HL-60 (cell line): ENCODE measurements around the gene CAPZA1.

Experiments
- POLR2AphosphoS5 ChIP-seq: IDR thresholded peaks from 2 replicates; pipeline ENCODE4 v1.6.1; 2012; ENCODE audit warnings: low read depth
- TF ChIP-seq, protein P1 (sequence below): IDR thresholded peaks from one replicate; pipeline ENCODE4 v1.5.1; 2011; ENCODE audit warnings: low read length, control low read depth, inconsistent platforms; ENCODE audit not compliant: insufficient read depth
- TF ChIP-seq, protein P2 (sequence below): IDR thresholded peaks from 2 replicates; pipeline ENCODE4 v1.6.1; 2012; ENCODE audit warnings: low read depth; ENCODE audit not compliant: insufficient replicate concordance

DNA sequence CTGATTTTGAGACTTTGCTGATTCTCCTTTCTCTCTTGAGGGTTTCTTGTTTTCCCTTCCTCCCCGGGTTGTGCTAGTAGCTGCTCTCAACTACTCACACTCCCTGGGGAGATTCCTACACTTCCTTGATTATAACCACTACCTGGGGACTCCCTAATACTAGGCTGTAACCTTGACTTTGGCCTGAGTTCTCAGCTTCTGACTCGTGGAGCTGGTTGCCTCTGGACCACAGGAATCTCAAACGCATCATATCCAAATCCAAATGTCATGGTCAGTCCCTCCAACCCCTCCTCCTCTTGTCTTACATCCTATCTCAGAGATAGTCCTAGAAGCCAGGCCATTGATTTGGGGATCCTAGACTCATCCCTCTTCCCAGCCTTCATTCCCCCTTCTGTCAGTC, 66.8 kb downstream of the CAPZA1 start:
- TF ChIP-seq, protein P1, sequence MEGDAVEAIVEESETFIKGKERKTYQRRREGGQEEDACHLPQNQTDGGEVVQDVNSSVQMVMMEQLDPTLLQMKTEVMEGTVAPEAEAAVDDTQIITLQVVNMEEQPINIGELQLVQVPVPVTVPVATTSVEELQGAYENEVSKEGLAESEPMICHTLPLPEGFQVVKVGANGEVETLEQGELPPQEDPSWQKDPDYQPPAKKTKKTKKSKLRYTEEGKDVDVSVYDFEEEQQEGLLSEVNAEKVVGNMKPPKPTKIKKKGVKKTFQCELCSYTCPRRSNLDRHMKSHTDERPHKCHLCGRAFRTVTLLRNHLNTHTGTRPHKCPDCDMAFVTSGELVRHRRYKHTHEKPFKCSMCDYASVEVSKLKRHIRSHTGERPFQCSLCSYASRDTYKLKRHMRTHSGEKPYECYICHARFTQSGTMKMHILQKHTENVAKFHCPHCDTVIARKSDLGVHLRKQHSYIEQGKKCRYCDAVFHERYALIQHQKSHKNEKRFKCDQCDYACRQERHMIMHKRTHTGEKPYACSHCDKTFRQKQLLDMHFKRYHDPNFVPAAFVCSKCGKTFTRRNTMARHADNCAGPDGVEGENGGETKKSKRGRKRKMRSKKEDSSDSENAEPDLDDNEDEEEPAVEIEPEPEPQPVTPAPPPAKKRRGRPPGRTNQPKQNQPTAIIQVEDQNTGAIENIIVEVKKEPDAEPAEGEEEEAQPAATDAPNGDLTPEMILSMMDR = no peak
- TF ChIP-seq, protein P2, sequence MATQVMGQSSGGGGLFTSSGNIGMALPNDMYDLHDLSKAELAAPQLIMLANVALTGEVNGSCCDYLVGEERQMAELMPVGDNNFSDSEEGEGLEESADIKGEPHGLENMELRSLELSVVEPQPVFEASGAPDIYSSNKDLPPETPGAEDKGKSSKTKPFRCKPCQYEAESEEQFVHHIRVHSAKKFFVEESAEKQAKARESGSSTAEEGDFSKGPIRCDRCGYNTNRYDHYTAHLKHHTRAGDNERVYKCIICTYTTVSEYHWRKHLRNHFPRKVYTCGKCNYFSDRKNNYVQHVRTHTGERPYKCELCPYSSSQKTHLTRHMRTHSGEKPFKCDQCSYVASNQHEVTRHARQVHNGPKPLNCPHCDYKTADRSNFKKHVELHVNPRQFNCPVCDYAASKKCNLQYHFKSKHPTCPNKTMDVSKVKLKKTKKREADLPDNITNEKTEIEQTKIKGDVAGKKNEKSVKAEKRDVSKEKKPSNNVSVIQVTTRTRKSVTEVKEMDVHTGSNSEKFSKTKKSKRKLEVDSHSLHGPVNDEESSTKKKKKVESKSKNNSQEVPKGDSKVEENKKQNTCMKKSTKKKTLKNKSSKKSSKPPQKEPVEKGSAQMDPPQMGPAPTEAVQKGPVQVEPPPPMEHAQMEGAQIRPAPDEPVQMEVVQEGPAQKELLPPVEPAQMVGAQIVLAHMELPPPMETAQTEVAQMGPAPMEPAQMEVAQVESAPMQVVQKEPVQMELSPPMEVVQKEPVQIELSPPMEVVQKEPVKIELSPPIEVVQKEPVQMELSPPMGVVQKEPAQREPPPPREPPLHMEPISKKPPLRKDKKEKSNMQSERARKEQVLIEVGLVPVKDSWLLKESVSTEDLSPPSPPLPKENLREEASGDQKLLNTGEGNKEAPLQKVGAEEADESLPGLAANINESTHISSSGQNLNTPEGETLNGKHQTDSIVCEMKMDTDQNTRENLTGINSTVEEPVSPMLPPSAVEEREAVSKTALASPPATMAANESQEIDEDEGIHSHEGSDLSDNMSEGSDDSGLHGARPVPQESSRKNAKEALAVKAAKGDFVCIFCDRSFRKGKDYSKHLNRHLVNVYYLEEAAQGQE = no peak
- no peak for TF ChIP-seq POLR2AphosphoS5
